GM19043 (cell line): ENCODE results near the gene PCDH15.
"Not testable (repeated sequence)": the region's sequence is repeated elsewhere in the genome, so short reads cannot be mapped to it uniquely, and the experiment has no call there.

Source experiments
- ATAC-seq: cut with Tn5 transposase; IDR thresholded peaks from one replicate; pipeline ENCODE4 v1.9.1; 2021; ENCODE audit warnings: low read depth; ENCODE audit not compliant: unreplicated experiment

PCDH15 gene

DNA sequence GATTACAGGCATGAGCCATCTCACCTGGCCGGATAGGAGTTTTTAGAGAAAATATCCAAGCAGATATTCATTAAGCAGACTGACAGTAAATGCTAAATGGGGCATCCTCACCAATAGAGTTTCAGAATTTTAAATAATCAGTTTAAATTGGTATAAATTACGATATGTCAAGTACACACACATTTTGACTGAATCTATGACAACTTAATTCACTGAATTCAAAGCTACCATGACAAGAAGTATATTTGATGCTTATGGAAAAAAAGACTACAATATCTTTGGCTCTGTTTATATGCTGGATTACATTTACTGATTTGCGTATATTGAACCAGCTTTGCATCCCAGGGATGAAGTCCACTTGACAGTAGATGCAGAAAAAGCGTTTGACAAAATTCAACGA is 774.7 kb downstream of the PCDH15 start:
- ATAC-seq, result no peak

- ATAC-seq, result no peak
Observed at GRCh38 chr10:54011117-54011516, 789.9 kb downstream of the PCDH15 start.

- no peak for ATAC-seq
Observed at GRCh38 chr10:54010337-54010933, 790.6 kb downstream of the PCDH15 start.

DNA sequence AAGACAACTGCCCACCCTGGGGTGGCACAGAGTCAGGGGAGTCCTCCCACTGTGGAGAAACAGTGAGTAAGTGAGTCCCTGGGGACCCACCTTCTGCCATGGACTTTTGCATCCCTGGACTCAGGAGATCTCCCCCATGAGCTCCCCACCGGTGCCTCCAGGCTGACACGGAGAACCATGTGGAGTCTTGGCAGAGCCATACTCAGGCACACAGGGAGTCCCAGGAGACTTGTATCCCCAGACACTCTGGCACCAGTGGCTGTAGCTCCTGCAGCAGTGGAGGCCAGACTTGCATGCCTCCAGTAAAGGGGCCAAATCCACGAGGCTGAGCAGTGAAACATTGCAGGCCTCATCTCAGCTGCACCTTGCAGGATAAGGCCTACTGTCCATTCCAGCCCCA is 791.4 kb downstream of the PCDH15 start:
- ATAC-seq, result no peak

DNA sequence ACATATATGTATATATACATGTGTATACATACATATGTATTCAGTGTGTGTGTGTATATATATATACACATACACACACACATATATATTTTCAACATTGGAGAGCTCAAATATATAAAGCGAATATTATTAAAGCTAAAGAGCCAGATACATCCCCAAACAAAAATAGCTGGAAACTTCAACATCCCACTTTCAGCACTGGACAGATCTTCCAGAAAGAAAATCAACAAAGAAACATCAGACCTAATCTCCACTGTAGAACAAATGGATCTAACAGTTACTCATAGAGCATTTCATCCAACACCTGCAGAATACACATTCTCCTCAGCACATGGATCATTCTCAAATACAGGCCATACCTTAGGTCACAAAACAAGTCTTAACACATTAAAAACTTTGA is 799.0 kb downstream of the PCDH15 start:
- no peak for ATAC-seq

DNA sequence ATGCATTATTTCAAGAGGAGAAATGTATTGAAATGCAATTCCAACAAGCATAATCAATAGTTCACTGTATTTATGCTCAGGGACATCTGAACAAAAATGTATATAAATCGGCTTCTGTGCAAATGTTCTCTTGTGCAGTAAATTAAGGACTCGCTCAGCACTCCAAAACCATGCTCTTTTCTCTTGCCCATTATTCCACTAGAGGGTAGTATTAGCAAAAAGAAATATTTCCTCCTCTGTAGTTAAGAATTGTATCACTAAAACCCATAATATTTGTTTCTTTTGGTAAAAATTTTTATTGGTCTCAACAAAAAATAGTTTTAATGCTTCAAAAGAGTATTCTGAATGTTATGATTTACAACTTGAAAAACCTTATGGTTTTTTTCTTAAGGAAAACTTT is 803.1 kb downstream of the PCDH15 start:
- ATAC-seq, result no peak

DNA sequence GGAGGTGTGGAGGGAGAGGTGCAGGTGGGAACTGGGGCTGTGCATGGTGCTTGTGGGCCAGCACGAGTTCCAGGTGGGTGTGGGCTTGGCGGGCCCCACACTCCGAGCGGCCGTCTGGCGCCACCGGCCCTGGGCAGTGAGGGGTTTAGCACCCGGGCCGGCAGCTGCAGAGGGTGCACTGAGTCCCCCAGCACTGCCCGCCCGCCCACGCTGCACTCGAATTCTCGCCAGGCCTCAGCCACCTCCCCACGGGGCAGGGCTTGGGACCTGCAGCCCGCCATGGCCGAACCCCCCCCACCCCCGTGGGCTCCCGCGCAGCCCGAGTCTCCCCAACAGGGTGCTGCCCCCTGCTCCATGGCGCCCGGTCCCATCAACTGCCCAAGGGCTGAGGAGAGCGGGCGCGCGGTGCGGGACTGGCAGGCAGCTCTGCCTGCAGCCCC is 810.2 kb downstream of the PCDH15 start:
- no peak for ATAC-seq

- no peak for ATAC-seq
Observed at GRCh38 chr10:53983431-53983830, 817.6 kb downstream of the PCDH15 start.

- no peak for ATAC-seq
Observed at GRCh38 chr10:53980210-53980609, 820.8 kb downstream of the PCDH15 start.

- no peak for ATAC-seq
Observed at GRCh38 chr10:53978301-53978700, 822.7 kb downstream of the PCDH15 start.

GRCh38 chr10:53977267-53977666 is 823.8 kb downstream of the PCDH15 start:
- no peak for ATAC-seq

DNA sequence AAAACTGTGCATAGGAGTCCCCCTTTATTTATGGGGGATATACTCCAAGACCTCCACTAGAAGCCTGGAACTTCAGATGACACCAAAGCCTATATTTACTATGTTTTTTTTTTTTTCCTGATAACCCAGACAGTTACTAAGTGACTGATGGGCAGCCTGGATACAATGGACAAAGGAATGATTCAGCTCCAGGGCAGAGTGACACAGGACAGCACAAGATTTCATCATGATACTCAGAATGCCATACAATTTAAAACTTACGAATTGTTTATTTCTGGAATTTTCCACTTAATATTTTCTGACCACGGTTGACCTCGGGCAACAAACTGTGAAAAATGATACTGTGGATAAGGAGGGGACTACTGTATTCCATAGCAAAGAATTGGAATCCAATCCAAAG is 843.6 kb downstream of the PCDH15 start:
- no peak for ATAC-seq

GRCh38 chr10:53955091-53955490 is 845.9 kb downstream of the PCDH15 start:
- ATAC-seq, result no peak

DNA sequence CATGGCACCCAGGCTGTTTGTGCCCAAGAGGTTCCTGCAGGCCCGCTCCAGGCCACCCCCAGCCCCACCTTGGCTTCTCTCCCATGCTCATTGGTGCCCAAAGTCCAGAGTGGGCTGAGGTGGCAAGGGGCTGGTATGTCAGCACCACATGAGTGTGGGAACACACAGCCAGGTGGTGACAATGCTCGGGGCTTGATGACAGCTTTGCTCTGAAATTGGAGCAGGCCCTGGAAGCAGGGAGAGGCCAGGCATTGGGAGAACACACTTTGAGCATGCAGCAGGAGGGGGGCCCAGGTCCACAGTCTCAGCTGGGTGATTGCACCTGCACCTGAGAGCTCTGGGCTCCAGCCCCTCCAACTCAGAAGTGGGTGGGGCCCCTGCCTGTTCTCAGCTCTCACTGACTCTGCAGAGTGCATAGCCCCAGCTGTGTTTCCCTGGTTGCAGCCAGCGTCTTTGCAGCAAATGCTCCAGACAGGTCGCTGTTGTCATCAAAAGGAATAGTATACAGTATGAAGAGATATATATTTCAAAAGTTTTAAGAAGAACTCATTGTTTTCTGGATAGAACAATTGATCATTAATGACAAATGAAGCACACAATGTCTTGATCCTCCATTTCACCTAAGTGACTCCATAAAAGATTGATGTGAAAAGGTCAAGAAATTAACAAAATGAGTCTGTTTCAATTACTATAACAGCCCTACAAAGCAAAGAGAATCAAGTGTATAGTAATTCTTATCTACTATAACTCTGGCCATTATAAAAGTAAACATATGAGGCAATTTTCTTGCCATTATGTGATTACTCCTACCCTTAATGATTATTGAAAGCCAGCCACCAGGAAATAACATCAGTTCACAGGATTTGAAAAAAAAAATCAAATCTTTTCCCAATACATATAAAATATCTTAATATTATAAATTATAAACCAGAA is 848.1 kb downstream of the PCDH15 start:
- ATAC-seq, result no peak

DNA sequence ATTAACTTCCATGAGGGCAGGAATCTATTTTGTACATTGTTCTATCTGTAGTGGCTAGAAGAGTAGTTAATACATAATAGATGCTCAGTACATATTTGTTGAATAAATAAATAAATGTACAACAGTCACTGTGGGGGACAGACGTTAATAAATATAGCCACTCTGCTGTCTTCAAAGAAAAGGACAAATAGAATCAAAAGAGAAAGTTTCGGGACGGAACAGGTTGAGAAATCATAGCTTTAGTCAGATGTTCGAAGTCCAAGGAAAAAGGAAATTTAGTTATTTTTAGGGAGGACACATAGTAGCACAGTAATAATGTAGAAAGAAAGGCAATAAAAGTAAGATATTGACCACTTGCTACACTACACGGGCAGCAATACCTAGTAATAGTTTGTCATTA is 861.4 kb downstream of the PCDH15 start:
- ATAC-seq, result no peak

DNA sequence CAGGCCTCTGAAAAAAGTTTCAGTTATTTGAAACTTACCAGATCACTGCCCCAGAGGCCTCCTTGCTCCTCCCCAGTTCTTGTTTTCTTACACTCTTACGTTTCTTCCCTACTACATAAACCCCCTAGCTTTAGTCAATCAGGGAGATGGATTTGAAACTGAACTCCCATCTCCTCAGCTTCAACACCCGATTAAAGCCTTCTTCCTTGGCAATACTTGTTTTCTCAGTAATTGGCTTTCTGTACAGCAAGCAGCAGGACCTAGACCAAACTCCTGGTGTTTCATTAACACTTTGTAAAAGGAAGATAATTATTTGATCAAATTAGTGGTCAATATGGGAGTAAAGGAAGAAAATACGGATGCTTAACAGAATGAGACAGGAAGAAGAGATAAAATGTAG is 870.4 kb downstream of the PCDH15 start:
- ATAC-seq, result no peak

GRCh38 chr10:53924051-53924700 is 876.9 kb downstream of the PCDH15 start:
- not testable (repeated sequence) for ATAC-seq

- no peak for ATAC-seq
Observed at GRCh38 chr10:53918755-53919154, 882.3 kb downstream of the PCDH15 start.

DNA sequence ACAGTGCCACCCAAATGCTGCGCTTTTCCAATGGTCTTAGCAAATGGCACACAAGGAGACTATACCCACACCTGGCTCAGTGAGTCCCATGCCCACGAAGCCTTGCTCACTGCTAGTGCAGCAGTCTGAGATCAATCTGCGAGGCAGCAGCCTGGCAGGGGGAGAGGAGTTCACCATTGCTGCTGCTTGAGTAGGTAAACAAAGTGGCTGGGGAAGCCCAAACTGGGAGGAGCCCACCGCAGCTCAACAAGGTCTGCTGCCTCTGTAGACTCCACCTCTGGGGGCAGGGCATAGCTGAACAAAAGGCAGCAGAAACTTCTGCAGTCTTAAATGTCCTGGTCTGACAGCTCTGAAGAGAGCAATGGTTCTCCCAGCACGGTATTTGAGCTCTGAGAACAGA is 891.2 kb downstream of the PCDH15 start:
- no peak for ATAC-seq

DNA sequence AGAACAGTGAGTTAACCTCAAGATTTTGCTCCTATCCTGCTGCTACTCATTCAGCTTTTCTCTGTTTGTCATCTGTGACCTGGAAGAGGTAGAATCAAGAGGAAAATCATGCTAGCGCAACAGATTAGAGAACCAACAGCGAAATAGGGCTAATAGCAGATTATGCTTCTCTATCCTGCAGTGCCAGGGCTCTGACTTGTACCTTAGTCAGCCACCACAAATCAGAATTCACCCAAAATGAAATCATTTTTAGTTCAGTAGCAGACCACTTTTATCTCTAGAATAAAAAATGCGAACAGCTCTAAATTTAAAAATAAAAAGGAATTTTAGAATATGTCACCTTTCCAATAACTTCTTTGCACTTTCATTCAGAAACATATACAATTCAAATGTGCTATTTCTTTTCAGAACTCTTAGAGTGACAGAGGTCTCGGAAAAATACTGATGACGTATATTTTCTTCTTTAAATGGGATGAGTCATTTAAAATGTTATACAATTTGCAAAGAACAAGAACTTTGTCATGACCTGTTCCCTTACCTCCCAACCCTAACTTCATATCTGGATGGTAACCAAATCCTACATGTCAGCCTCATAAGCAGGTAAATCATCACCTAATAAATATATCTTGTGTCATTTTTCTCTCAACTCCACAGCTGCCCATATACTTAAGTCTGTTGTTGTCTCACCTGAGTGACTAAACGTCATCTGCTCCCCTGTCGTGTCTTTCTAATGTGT is 896.4 kb downstream of the PCDH15 start:
- no peak for ATAC-seq

DNA sequence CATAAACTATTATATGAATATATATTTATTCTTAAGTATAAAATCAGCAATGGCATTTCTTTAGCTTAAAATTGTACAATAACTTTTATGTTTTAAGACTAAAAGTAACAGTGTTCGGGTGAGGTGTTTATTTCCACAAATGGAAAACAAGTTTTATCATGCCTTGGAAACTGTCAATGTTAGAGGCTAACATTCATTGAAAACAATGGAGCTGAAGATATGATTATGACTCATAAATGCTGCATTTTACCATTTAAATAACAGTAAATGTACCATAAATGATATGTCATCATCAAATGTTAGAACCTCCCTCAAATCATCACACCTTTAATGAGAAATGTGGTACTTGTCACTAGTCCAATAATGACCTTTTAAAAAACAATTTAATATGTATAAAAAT is 897.3 kb downstream of the PCDH15 start:
- ATAC-seq, result no peak
